OCI-LY7 (cell line): Measurements from ENCODE around the gene KAT2B.

Source experiments
- EZH2phosphoT487 ChIP-seq: fragments of 200-600 bp; sonication (generic); IDR thresholded peaks from 2 replicates; pipeline ENCODE4 v1.6.1; 2018; ENCODE audit warnings: low read depth, borderline replicate concordance, mild to moderate bottlenecking, mixed run types, antibody characterized with exemption, low read length, moderate library complexity, mixed read lengths
- TF ChIP-seq, protein P1 (sequence below): fragments of 200-600 bp; sonication (generic); conservative IDR thresholded peaks from 2 replicates; pipeline ENCODE4 v1.5.1; 2014; ENCODE audit warnings: mild to moderate bottlenecking, antibody characterized with exemption, low read length, moderate library complexity, mixed read lengths

DNA sequence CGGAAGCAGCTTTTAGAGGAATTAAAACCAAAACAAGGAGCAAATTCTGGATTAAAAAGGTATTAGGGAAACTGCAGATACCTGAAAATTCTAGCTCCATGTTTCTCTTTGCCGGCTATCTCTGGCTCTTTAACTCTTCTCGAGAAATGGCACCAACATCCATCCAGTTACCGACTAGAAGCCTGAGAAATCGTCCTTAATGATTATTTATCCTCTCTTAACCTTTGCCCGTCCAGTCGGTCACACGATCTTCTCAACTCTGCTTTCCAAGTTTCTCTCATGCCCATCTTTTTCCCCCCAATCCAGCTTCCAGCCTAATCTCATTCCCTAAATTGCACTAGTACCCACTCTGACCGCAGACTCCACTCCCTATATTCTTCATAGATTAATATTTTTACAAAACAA, 146.4 kb downstream of the KAT2B start:
- TF ChIP-seq, protein P1, sequence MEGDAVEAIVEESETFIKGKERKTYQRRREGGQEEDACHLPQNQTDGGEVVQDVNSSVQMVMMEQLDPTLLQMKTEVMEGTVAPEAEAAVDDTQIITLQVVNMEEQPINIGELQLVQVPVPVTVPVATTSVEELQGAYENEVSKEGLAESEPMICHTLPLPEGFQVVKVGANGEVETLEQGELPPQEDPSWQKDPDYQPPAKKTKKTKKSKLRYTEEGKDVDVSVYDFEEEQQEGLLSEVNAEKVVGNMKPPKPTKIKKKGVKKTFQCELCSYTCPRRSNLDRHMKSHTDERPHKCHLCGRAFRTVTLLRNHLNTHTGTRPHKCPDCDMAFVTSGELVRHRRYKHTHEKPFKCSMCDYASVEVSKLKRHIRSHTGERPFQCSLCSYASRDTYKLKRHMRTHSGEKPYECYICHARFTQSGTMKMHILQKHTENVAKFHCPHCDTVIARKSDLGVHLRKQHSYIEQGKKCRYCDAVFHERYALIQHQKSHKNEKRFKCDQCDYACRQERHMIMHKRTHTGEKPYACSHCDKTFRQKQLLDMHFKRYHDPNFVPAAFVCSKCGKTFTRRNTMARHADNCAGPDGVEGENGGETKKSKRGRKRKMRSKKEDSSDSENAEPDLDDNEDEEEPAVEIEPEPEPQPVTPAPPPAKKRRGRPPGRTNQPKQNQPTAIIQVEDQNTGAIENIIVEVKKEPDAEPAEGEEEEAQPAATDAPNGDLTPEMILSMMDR: no peak
- no peak for TF ChIP-seq EZH2phosphoT487
